Karpas-422 (cell line): Measurements from ENCODE around the gene SAMSN1. TPM values are rescaled to one million over a fixed set of nuclear protein-coding genes. Genes with fewer than 3 reads are reported as not detected.

Source experiments
- DNase-seq: peaks from one replicate; pipeline ENCODE4 v3.0.0-alpha.2; 2015
- H2AFZ ChIP-seq: fragments of 200-600 bp; sonication (generic); 2 replicates; pipeline ENCODE4 v1.6.1; 2014; ENCODE audit warnings: antibody characterized with exemption, low read length, mixed read lengths
- H3K27ac ChIP-seq: fragments of 200-600 bp; sonication (generic); 2 replicates; pipeline ENCODE4 v1.5.1; 2014; ENCODE audit warnings: mild to moderate bottlenecking, low read length, moderate library complexity
- H3K27me3 ChIP-seq: fragments of 200-600 bp; sonication (generic); 2 replicates; pipeline ENCODE4 v1.6.1; 2014; ENCODE audit warnings: low read length, mixed read lengths
- H3K36me3 ChIP-seq: fragments of 200-600 bp; sonication (generic); 2 replicates; pipeline ENCODE4 v1.6.1; 2014; ENCODE audit warnings: low read length, mixed read lengths; ENCODE audit not compliant: insufficient read depth
- H3K4me1 ChIP-seq: fragments of 200-600 bp; sonication (generic); 2 replicates; pipeline ENCODE4 v1.6.1; 2014; ENCODE audit warnings: mild to moderate bottlenecking, low read length, mixed read lengths
- H3K4me2 ChIP-seq: fragments of 200-600 bp; sonication (generic); 2 replicates; pipeline ENCODE4 v1.6.1; 2014; ENCODE audit warnings: low read length, low read depth, mild to moderate bottlenecking; ENCODE audit not compliant: poor library complexity, severe bottlenecking
- H3K4me3 ChIP-seq: fragments of 200-600 bp; sonication (generic); 2 replicates; pipeline ENCODE4 v1.5.1; 2014; ENCODE audit warnings: mild to moderate bottlenecking, antibody characterized with exemption, low read length, mixed read lengths
- H3K79me2 ChIP-seq: fragments of 200-600 bp; sonication (generic); 2 replicates; pipeline ENCODE4 v1.6.1; 2014; ENCODE audit warnings: mild to moderate bottlenecking, low read length, mixed read lengths
- H3K9ac ChIP-seq: fragments of 200-600 bp; sonication (generic); 2 replicates; pipeline ENCODE4 v1.6.0; 2014; ENCODE audit warnings: low read length
- H3K9me2 ChIP-seq: fragments of 200-600 bp; sonication (generic), shearing (Covaris generic); replicated peaks from 2 replicates; pipeline ENCODE4 v1.6.0; 2014; ENCODE audit warnings: mild to moderate bottlenecking, low read length, moderate library complexity; ENCODE audit not compliant: insufficient read depth
- H3K9me3 ChIP-seq: fragments of 300-700, 200-600 bp; sonication (generic); 2 replicates; pipeline ENCODE4 v1.6.1; 2014; ENCODE audit warnings: low read length, mixed read lengths
- H4K20me1 ChIP-seq: fragments of 200-600 bp; sonication (generic); 2 replicates; pipeline ENCODE4 v1.6.1; 2014; ENCODE audit warnings: mild to moderate bottlenecking, antibody characterized with exemption, low read length, low read depth; ENCODE audit not compliant: insufficient read depth
- total RNA-seq: library from RNA; depleted of rRNA; stranded (reverse); fragments of >200 nt; shearing (Covaris generic); gene quantifications from 2 replicates; pipeline ENCODE4 v1.2.3, GENCODE V29; 2014; ENCODE audit warnings: low replicate concordance

SAMSN1 gene
- total RNA-seq, 1 experiment from 2014 or later: not detected

- Histone ChIP-seq H3K4me3 (no peak overlapping the region), H3K79me2 (no peaks in the 10 kb centered on the region), H3K4me2 (no peak overlapping the region)
These were observed 13.0 kb upstream of the SAMSN1 start for GRCh38 chr21:14559102-14559501.

GRCh38 chr21:14557413-14557812 lies 11.3 kb upstream of the SAMSN1 start:
- no peaks in the 10 kb centered on the region for H3K79me2 ChIP-seq
- H3K9me3 ChIP-seq: peaks cover 35% of the 10 kb centered on the region
- no peaks in the 10 kb centered on the region for H3K36me3 ChIP-seq
- no peaks in the 10 kb centered on the region for H3K27me3 ChIP-seq
- no peak overlapping the region for H3K4me3 ChIP-seq
- H4K20me1 ChIP-seq: no peaks in the 10 kb centered on the region
- no peak overlapping the region for H3K9ac ChIP-seq
- H3K4me1 ChIP-seq: no peaks in the 10 kb centered on the region
- DNase-seq: no peak
- no peak overlapping the region for H2AFZ ChIP-seq
- no peaks in the 10 kb centered on the region for H3K9me2 ChIP-seq
- no peak overlapping the region for H3K4me2 ChIP-seq
- no peak overlapping the region for H3K27ac ChIP-seq

More at GRCh38 chr21:14559102-14559501, 13.0 kb upstream of the SAMSN1 start:
- H3K4me1 ChIP-seq: no peaks in the 10 kb centered on the region
- no peak for DNase-seq
- H3K27ac ChIP-seq: no peak overlapping the region
- no peaks in the 10 kb centered on the region for H3K27me3 ChIP-seq
- no peaks in the 10 kb centered on the region for H4K20me1 ChIP-seq
- H2AFZ ChIP-seq: no peak overlapping the region
- no peaks in the 10 kb centered on the region for H3K9me2 ChIP-seq
- H3K9me3 ChIP-seq: peaks cover 39% of the 10 kb centered on the region
- H3K36me3 ChIP-seq: no peaks in the 10 kb centered on the region
- no peak overlapping the region for H3K9ac ChIP-seq

GRCh38 chr21:14554948-14555347 lies 8.8 kb upstream of the SAMSN1 start:
- no peak overlapping the region for H2AFZ ChIP-seq

GRCh38 chr21:14553422-14553821 lies 7.3 kb upstream of the SAMSN1 start:
- Histone ChIP-seq H3K9ac (no peak overlapping the region), H3K79me2 (no peaks in the 10 kb centered on the region), H3K4me1 (no peaks in the 10 kb centered on the region), H4K20me1 (no peaks in the 10 kb centered on the region), H3K4me2 (no peak overlapping the region), H3K27ac (no peak overlapping the region), H3K9me2 (no peaks in the 10 kb centered on the region), H2AFZ (no peak overlapping the region), H3K36me3 (no peaks in the 10 kb centered on the region), H3K4me3 (no peak overlapping the region), H3K9me3 (peaks cover 20% of the 10 kb centered on the region), H3K27me3 (no peaks in the 10 kb centered on the region)
- DNase-seq: no peak

More at GRCh38 chr21:14554948-14555347, 8.8 kb upstream of the SAMSN1 start:
- Histone ChIP-seq H3K9me2 (no peaks in the 10 kb centered on the region), H3K36me3 (no peaks in the 10 kb centered on the region), H3K27ac (no peak overlapping the region), H3K4me3 (no peak overlapping the region), H3K9me3 (peaks cover 23% of the 10 kb centered on the region), H3K9ac (no peak overlapping the region), H3K27me3 (no peaks in the 10 kb centered on the region), H4K20me1 (no peaks in the 10 kb centered on the region), H3K79me2 (no peaks in the 10 kb centered on the region), H3K4me2 (no peak overlapping the region), H3K4me1 (no peaks in the 10 kb centered on the region)
- no peak for DNase-seq

- Histone ChIP-seq H3K27ac (no peak overlapping the region), H2AFZ (no peak overlapping the region), H3K9ac (no peak overlapping the region), H4K20me1 (no peaks in the 10 kb centered on the region), H3K4me2 (no peak overlapping the region), H3K4me3 (no peak overlapping the region), H3K36me3 (no peaks in the 10 kb centered on the region), H3K27me3 (no peaks in the 10 kb centered on the region), H3K9me2 (no peaks in the 10 kb centered on the region), H3K4me1 (no peaks in the 10 kb centered on the region), H3K9me3 (peaks cover 21% of the 10 kb centered on the region), H3K79me2 (no peaks in the 10 kb centered on the region)
- no peak for DNase-seq
These were observed 5.6 kb upstream of the SAMSN1 start for GRCh38 chr21:14551741-14552140.

- Histone ChIP-seq H3K27ac (no peak overlapping the region), H3K36me3 (no peaks in the 10 kb centered on the region), H3K4me1 (no peaks in the 10 kb centered on the region), H3K79me2 (no peaks in the 10 kb centered on the region), H3K27me3 (no peaks in the 10 kb centered on the region), H3K9ac (no peak overlapping the region), H2AFZ (no peak overlapping the region), H3K9me3 (peaks cover 17% of the 10 kb centered on the region), H3K4me2 (no peak overlapping the region), H3K4me3 (no peak overlapping the region), H3K9me2 (no peaks in the 10 kb centered on the region), H4K20me1 (no peaks in the 10 kb centered on the region)
- DNase-seq: no peak
These were observed 4.0 kb upstream of the SAMSN1 start for GRCh38 chr21:14550135-14550534.

- no peak overlapping the region for H3K27ac ChIP-seq
- no peak for DNase-seq
- no peak overlapping the region for H3K4me3 ChIP-seq
- H3K36me3 ChIP-seq: no peaks in the 10 kb centered on the region
- H2AFZ ChIP-seq: no peak overlapping the region
- no peaks in the 10 kb centered on the region for H4K20me1 ChIP-seq
- H3K4me2 ChIP-seq: no peak overlapping the region
- H3K27me3 ChIP-seq: no peaks in the 10 kb centered on the region
- H3K9ac ChIP-seq: no peak overlapping the region
- no peaks in the 10 kb centered on the region for H3K79me2 ChIP-seq
- no peaks in the 10 kb centered on the region for H3K4me1 ChIP-seq
- H3K9me2 ChIP-seq: no peaks in the 10 kb centered on the region
- peaks cover 14% of the 10 kb centered on the region for H3K9me3 ChIP-seq
These were observed 2.7 kb upstream of the SAMSN1 start for GRCh38 chr21:14548779-14549178.

- no peak overlapping the region for H3K27ac ChIP-seq
- peaks cover 10% of the 10 kb centered on the region for H3K9me3 ChIP-seq
- H3K27me3 ChIP-seq: no peaks in the 10 kb centered on the region
- no peak overlapping the region for H3K4me3 ChIP-seq
- H3K4me1 ChIP-seq: no peaks in the 10 kb centered on the region
- no peaks in the 10 kb centered on the region for H3K9me2 ChIP-seq
- H3K79me2 ChIP-seq: no peaks in the 10 kb centered on the region
- no peak overlapping the region for H3K9ac ChIP-seq
- H2AFZ ChIP-seq: no peak overlapping the region
- H3K4me2 ChIP-seq: no peak overlapping the region
- H3K36me3 ChIP-seq: no peaks in the 10 kb centered on the region
- no peak for DNase-seq
- H4K20me1 ChIP-seq: no peaks in the 10 kb centered on the region
These were observed 1.9 kb upstream of the SAMSN1 start for GRCh38 chr21:14547834-14548513.
